Measurements from ENCODE around the gene REXO2.

The REXO2 gene

GRCh38 chr11:114452399-114452798, 13.1 kb downstream of the REXO2 start:
- no peak for FAIRE-seq
- TF ChIP-seq POLR2A (IDR thresholded peaks at IDR 0.05; ENCODE audit: low read depth, low read length): no peak
- DNase-seq (ENCODE audit: insufficient read length, low spot score): no peak

GRCh38 chr11:114463999-114464398, 24.7 kb downstream of the REXO2 start:
- TF ChIP-seq POLR2A (IDR thresholded peaks at IDR 0.05; ENCODE audit: low read depth, low read length): no peak
- no peak for DNase-seq (ENCODE audit: insufficient read length, low spot score)
- no peak for FAIRE-seq

GRCh38 chr11:114466742-114467141, 27.5 kb downstream of the REXO2 start:
- DNase-seq (ENCODE audit: insufficient read length, low spot score) (no peak), FAIRE-seq (no peak)
- TF ChIP-seq POLR2A (IDR thresholded peaks at IDR 0.05; ENCODE audit: low read depth, low read length): no peak

GRCh38 chr11:114472661-114473060, 33.4 kb downstream of the REXO2 start:
- FAIRE-seq (no peak), DNase-seq (ENCODE audit: insufficient read length, low spot score) (no peak)
- TF ChIP-seq POLR2A (IDR thresholded peaks at IDR 0.05; ENCODE audit: low read depth, low read length): no peak

GRCh38 chr11:114478001-114478410, 38.7 kb downstream of the REXO2 start:
- DNase-seq (ENCODE audit: insufficient read length, low spot score) (no peak), FAIRE-seq (no peak)
- no peak for TF ChIP-seq POLR2A (IDR thresholded peaks at IDR 0.05; ENCODE audit: low read depth, low read length)

GRCh38 chr11:114478768-114479167, 39.5 kb downstream of the REXO2 start:
- DNase-seq (ENCODE audit: insufficient read length, low spot score) (no peak), FAIRE-seq (no peak)
- TF ChIP-seq POLR2A (IDR thresholded peaks at IDR 0.05; ENCODE audit: low read depth, low read length): no peak

- no peak for DNase-seq (ENCODE audit: insufficient read length, low spot score)
- TF ChIP-seq POLR2A (IDR thresholded peaks at IDR 0.05; ENCODE audit: low read depth, low read length): no peak
- no peak for FAIRE-seq
Observed at GRCh38 chr11:114479331-114479730, 40.1 kb downstream of the REXO2 start.

- no peak for TF ChIP-seq POLR2A (IDR thresholded peaks at IDR 0.05; ENCODE audit: low read depth, low read length)
- FAIRE-seq (no peak), DNase-seq (ENCODE audit: insufficient read length, low spot score) (no peak)
Observed at GRCh38 chr11:114482114-114482513, 42.8 kb downstream of the REXO2 start.

GRCh38 chr11:114483929-114484328, 44.7 kb downstream of the REXO2 start:
- TF ChIP-seq POLR2A (IDR thresholded peaks at IDR 0.05; ENCODE audit: low read depth, low read length): no peak
- DNase-seq (ENCODE audit: insufficient read length, low spot score) (no peak), FAIRE-seq (no peak)

GRCh38 chr11:114496915-114497314, 57.6 kb downstream of the REXO2 start:
- FAIRE-seq (no peak), DNase-seq (ENCODE audit: insufficient read length, low spot score) (no peak)
- no peak for TF ChIP-seq POLR2A (IDR thresholded peaks at IDR 0.05; ENCODE audit: low read depth, low read length)

- FAIRE-seq: no peak
- no peak for DNase-seq (ENCODE audit: insufficient read length, low spot score)
Observed at GRCh38 chr11:114499756-114500155, 60.5 kb downstream of the REXO2 start.

More at GRCh38 chr11:114499756-114500155, 60.5 kb downstream of the REXO2 start:
- no peak for TF ChIP-seq POLR2A (IDR thresholded peaks at IDR 0.05; ENCODE audit: low read depth, low read length)

Measured in H54 (cell line).